Epithelial cell of proximal tubule (primary cell): ENCODE measurements around the gene ZNF462. TPM values are rescaled to one million over a fixed set of nuclear protein-coding genes. Genes with fewer than 3 reads are reported as not detected.

Experiments used
- DNase-seq: peaks from one replicate; pipeline ENCODE4 v3.0.0-alpha.2; 2011; ENCODE audit warnings: low read depth
- H3K4me3 ChIP-seq: 2 replicates; pipeline ENCODE4 v1.5.1; 2011; ENCODE audit warnings: low read depth, mild to moderate bottlenecking, low read length
- CTCF ChIP-seq: conservative IDR thresholded peaks from 2 replicates; pipeline ENCODE4 v1.5.1; 2012; ENCODE audit warnings: low read depth, mild to moderate bottlenecking, low read length
- total RNA-seq: library from RNA; depleted of rRNA; stranded (reverse); fragments of >200 nt; gene quantifications from 2 replicates; pipeline ENCODE4 v1.2.3, GENCODE V29; 2015

ZNF462 gene
- total RNA-seq, 1 donor from 2014 or later, result 22.1 TPM

DNA sequence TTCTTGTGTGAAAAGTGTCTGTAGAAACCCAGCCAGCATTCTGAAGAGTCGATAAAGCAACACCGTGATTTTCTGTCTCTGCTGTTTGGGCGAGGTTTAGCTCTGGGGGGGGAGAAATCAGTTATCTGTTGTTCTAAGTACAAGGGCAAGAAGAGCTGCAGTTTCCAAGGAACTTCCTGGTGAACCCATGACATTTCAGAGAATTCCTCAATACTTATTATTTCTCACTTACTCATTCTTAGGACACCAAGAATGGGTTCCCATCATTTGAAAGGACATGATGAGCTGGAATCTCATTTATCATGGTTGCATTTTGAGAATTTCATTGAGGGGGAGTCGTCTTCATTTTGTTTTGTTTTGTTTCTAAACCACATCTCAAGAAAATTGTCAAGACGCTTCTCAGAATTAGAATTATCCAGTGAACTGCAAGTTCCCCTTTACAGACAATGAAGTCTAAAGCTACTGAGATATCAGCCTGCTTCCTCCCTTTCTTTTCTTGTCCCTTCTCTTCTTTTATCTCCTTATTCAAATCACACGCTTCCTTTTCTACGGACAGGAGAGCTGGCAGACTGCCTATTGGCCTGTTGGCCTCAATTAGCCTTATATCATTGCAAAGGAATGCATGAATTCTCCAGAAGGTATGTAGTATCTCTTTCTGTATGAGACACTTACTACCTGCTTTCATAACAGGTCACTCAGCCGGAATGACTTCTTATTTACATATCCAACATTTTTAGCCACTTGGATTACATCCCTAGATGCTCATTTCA lies 53.7 kb downstream of the ZNF462 start:
- no peak for TF ChIP-seq CTCF
- peak; percentile 96 for DNase-seq
- no peak overlapping the region for H3K4me3 ChIP-seq

DNA sequence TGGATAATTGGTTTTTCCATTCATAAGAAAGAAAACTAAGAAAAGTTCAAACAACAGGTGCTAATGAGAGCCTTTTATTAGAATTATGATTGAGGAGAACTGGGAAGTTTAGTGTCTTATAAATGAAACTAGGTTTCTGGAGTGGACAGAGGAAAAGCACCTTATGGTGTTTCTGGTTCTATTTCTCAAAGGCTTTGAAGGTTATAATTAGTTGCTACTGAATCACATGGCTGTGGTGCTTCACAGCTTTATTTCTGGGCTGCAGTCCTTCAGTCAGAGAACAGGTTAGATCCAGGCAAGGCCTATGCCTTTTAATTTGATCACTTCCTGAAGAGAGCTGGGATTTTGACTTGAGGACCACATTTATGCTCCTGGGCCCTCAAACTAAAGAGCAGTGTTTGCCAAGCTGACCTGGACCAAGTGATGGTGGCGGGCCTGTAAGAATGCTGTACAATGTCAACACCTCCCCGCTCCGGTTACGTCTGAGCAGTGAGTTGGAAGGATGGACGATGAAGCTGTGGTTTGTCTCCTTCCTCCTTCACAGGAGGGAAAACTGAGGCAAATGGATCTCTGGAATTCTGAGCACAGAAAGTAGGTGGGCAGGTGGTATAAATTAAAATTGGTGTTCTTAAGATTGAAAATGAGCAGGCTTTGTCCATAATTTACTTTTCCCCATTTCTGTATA lies 56.0 kb downstream of the ZNF462 start:
- no peak for TF ChIP-seq CTCF
- no peak overlapping the region for H3K4me3 ChIP-seq
- DNase-seq, result no peak

- no peak for TF ChIP-seq CTCF
- no peak overlapping the region for H3K4me3 ChIP-seq
- no peak for DNase-seq
Measured at GRCh38 chr9:106920091-106920490, 57.1 kb downstream of the ZNF462 start.

GRCh38 chr9:106920701-106921283 lies 57.8 kb downstream of the ZNF462 start:
- H3K4me3 ChIP-seq, result peak overlapping the region; percentile 29
- peak; percentile 59 for DNase-seq
- TF ChIP-seq CTCF, result no peak

DNA sequence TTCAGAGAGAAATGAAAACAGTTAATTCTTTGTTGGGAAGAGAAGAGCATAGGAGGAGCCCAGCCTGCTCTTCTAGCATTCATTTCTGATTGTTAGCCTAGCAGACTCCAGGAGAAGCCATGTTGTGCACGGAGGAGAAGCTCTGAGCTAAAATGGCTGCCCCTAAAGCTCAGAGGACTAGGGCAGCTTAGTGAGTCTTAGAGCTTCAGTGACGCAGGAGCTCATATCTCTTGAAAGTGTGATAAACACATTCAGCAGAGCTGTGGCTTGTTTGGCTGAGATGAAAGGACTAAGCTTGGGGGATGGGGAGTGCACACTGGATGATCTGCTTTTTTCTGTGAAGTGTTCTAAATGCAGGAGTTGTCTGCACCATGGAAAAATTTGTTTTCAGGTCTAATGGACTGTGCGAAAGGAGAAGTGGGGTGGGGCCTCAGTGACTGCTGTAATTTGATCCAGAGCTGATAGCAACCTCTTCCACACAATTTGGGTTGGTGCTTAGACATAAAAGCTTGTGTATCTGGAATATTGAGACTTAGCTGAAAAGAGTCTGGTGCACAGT lies 58.5 kb downstream of the ZNF462 start:
- no peak for TF ChIP-seq CTCF
- DNase-seq, result no peak
- H3K4me3 ChIP-seq, result peak overlapping the region; percentile 29

GRCh38 chr9:106922026-106922425 lies 59.1 kb downstream of the ZNF462 start:
- no peak for TF ChIP-seq CTCF
- H3K4me3 ChIP-seq, result no peak overlapping the region
- DNase-seq, result no peak
